ENCODE measurements around the gene WNT1. TPM values are rescaled to one million over a fixed set of nuclear protein-coding genes. Genes with fewer than 3 reads are reported as not detected.

Gene WNT1
- total RNA-seq, 1 donor from 2014 or later, result not detected

DNA sequence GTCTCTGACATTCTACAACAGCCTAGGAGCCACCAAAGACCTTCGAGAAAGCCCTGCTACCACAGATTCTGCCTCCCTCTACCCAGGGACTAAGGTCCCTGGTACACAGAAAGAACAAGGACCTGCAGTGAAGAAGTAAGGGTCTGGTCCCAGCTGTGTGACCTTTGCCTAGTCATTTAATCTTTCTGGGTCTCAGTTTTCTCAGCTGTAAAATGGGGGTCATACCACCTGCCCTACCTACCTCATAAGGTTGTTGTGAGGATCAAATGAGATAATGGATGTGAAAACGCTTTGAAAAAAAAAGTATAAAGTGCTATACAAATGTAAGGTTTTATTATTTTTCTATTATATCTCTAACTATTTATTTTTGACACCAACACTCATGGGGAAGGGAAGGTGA lies 45.7 kb downstream of the WNT1 start:
- H3K4me3 ChIP-seq (ENCODE audit: low read depth, low read length), result no peak overlapping the region
- no peak for DNase-seq (ENCODE audit: low read depth)
- TF ChIP-seq CTCF (conservative IDR thresholded peaks at IDR 0.05; ENCODE audit: low read depth, low read length), result no peak

GRCh38 chr12:49024543-49024942 lies 46.4 kb downstream of the WNT1 start:
- H3K4me3 ChIP-seq (ENCODE audit: low read depth, low read length), result no peak overlapping the region
- no peak for DNase-seq (ENCODE audit: low read depth)
- TF ChIP-seq CTCF (conservative IDR thresholded peaks at IDR 0.05; ENCODE audit: low read depth, low read length), result no peak

DNA sequence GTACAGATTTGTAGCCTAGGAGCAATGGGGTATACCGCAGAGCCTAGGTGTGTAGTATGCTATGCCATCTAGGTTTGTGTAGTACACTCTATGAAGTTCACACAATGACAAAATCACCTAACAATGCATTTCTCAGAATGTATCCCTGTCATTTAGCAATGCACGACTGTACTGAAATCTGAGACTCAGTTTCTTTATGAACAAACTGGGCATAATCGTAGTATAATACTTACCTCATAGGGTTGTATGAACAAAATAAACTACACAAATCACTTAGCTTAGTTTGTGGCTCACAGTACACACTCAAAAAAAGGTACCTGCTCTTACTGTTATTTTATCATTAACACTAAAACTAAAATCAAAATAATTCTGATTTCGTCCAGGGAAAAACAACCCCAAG lies 47.3 kb downstream of the WNT1 start:
- no peak overlapping the region for H3K4me3 ChIP-seq (ENCODE audit: low read depth, low read length)
- TF ChIP-seq CTCF (conservative IDR thresholded peaks at IDR 0.05; ENCODE audit: low read depth, low read length), result no peak
- no peak for DNase-seq (ENCODE audit: low read depth)

GRCh38 chr12:49026101-49026500 lies 48.0 kb downstream of the WNT1 start:
- no peak overlapping the region for H3K4me3 ChIP-seq (ENCODE audit: low read depth, low read length)
- no peak for DNase-seq (ENCODE audit: low read depth)
- no peak for TF ChIP-seq CTCF (conservative IDR thresholded peaks at IDR 0.05; ENCODE audit: low read depth, low read length)

- no peak overlapping the region for H3K4me3 ChIP-seq (ENCODE audit: low read depth, low read length)
- TF ChIP-seq CTCF (conservative IDR thresholded peaks at IDR 0.05; ENCODE audit: low read depth, low read length), result no peak
- no peak for DNase-seq (ENCODE audit: low read depth)
These were observed 48.8 kb downstream of the WNT1 start for GRCh38 chr12:49026678-49027480.

DNA sequence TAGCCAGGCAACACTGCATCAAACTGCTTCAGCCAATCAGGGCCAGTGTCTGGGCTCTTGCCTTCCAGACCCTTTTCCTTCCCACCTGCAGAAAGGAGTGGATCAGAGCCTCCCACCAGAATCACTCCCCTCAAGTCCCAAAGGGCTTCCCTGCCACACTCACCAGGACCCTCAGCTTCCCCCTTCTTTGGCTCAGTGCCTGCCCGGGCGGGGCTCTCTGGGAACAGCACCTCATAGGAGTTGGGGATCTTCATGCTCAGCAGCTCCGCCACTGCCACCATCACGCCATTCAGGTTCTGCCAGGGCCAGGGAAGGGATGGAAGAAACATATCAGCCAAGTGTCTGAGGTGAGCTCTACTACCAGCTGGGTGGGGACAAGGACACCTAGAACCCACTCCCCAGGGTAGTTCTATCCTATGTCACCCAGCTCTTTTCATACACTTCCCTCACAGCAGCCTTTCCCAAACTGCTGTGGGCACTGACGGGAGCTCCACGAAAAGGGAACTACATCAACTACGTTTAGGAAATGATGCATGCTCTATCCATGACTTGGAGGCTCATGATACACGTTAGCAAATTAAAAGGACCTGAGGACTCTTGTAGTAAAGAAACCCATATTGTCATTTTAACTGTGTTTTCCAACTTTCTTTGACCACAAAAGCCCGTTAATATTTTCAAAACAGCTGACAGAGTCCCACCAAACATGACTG lies 49.9 kb downstream of the WNT1 start:
- H3K4me3 ChIP-seq (ENCODE audit: low read depth, low read length), result no peak overlapping the region
- no peak for TF ChIP-seq CTCF (conservative IDR thresholded peaks at IDR 0.05; ENCODE audit: low read depth, low read length)
- DNase-seq (ENCODE audit: low read depth), result no peak

Measured in epithelial cell of proximal tubule (primary cell).